Stimulated activated CD4-positive, alpha-beta T cell treated with anti-CD3 and anti-CD28 coated beads, Interleukin-4, amount 100 ng/mL, for 24 hours (primary cell): ENCODE measurements around the gene CDH23.

Experiments
- DNase-seq: peaks from one replicate; pipeline ENCODE4 v3.0.0-alpha.2; 2020

Gene CDH23

GRCh38 chr10:71442859-71443570 lies 46.3 kb downstream of the CDH23 start:
- no peak for DNase-seq

GRCh38 chr10:71443676-71444075 lies 47.0 kb downstream of the CDH23 start:
- DNase-seq = no peak

- no peak for DNase-seq
These were observed 47.7 kb downstream of the CDH23 start for GRCh38 chr10:71444284-71445054.

GRCh38 chr10:71447676-71448075 lies 51.0 kb downstream of the CDH23 start:
- no peak for DNase-seq

- DNase-seq = no peak
These were observed 51.4 kb downstream of the CDH23 start for GRCh38 chr10:71448146-71448545.

GRCh38 chr10:71449026-71449425 lies 52.3 kb downstream of the CDH23 start:
- DNase-seq = no peak

GRCh38 chr10:71451754-71452153 lies 55.0 kb downstream of the CDH23 start:
- DNase-seq = no peak

GRCh38 chr10:71453186-71453585 lies 56.5 kb downstream of the CDH23 start:
- DNase-seq = no peak

GRCh38 chr10:71454347-71454746 lies 57.6 kb downstream of the CDH23 start:
- DNase-seq = no peak

- DNase-seq = no peak
These were observed 58.3 kb downstream of the CDH23 start for GRCh38 chr10:71455035-71455434.

GRCh38 chr10:71456631-71457030 lies 59.9 kb downstream of the CDH23 start:
- no peak for DNase-seq

GRCh38 chr10:71457908-71458307 lies 61.2 kb downstream of the CDH23 start:
- DNase-seq = no peak

- no peak for DNase-seq
These were observed 61.7 kb downstream of the CDH23 start for GRCh38 chr10:71458387-71458786.

- no peak for DNase-seq
These were observed 62.8 kb downstream of the CDH23 start for GRCh38 chr10:71459513-71459912.

GRCh38 chr10:71460615-71461014 lies 63.9 kb downstream of the CDH23 start:
- DNase-seq = no peak

GRCh38 chr10:71461457-71461856 lies 64.7 kb downstream of the CDH23 start:
- no peak for DNase-seq

- no peak for DNase-seq
These were observed 65.6 kb downstream of the CDH23 start for GRCh38 chr10:71462062-71462935.

- DNase-seq = no peak
These were observed 66.4 kb downstream of the CDH23 start for GRCh38 chr10:71463111-71463510.

- DNase-seq = no peak
These were observed 69.0 kb downstream of the CDH23 start for GRCh38 chr10:71465551-71466252.

GRCh38 chr10:71466330-71466729 lies 69.6 kb downstream of the CDH23 start:
- no peak for DNase-seq

GRCh38 chr10:71467161-71467560 lies 70.4 kb downstream of the CDH23 start:
- DNase-seq = no peak

GRCh38 chr10:71467569-71468362 lies 71.0 kb downstream of the CDH23 start:
- no peak for DNase-seq
